HepG2 (cell line): ENCODE measurements around the gene COBLL1. TPM values are rescaled to one million over a fixed set of nuclear protein-coding genes. Genes with fewer than 3 reads are reported as not detected.

Experiments used
- DNMT3B ChIP-seq: conservative IDR thresholded peaks from 2 replicates; pipeline ENCODE4 v1.6.1; 2016; ENCODE audit warnings: missing biosample characterization, control low read depth
- FOXO1 ChIP-seq: sonication (generic); formaldehyde crosslinking; IDR thresholded peaks from 2 replicates; pipeline ENCODE4 v1.4.0; 2020; ENCODE audit warnings: missing genetic modification reagents
- GATA4 ChIP-seq: sonication (generic); IDR thresholded peaks from 2 replicates; pipeline ENCODE4 v1.6.1; 2016; ENCODE audit warnings: antibody characterized with exemption, low read depth, borderline replicate concordance
- ISL2 ChIP-seq: sonication (generic); formaldehyde crosslinking; IDR thresholded peaks from 2 replicates; pipeline ENCODE4 v1.5.0; 2020; ENCODE audit warnings: missing genetic modification reagents
- KDM1A ChIP-seq: IDR thresholded peaks from 2 replicates; pipeline ENCODE4 v1.6.1; 2016; ENCODE audit warnings: missing compliant biosample characterization
- KLF9 ChIP-seq: IDR thresholded peaks from 2 replicates; pipeline ENCODE4 v1.6.1; 2016; ENCODE audit warnings: low read depth
- MATR3 ChIP-seq: sonication (generic); formaldehyde crosslinking; IDR thresholded peaks from 2 replicates; pipeline ENCODE4 v1.4.0; 2020; ENCODE audit warnings: missing genetic modification reagents
- MBD4 ChIP-seq: IDR thresholded peaks from 2 replicates; pipeline ENCODE4 v1.6.1; 2012; ENCODE audit warnings: low read length, inconsistent platforms, borderline replicate concordance
- NFE2L2 ChIP-seq: fragments of 150-350 bp; IDR thresholded peaks from 2 replicates; pipeline ENCODE4 v1.6.1; 2014; ENCODE audit warnings: low read length
- POLR2AphosphoS5 ChIP-seq: IDR thresholded peaks from 2 replicates; pipeline ENCODE4 v1.6.1; 2012; ENCODE audit warnings: low read depth, low read length
- ZFP1 ChIP-seq: IDR thresholded peaks from 2 replicates; pipeline ENCODE4 v1.6.1; 2016
- ZMYM4 ChIP-seq: sonication (generic); formaldehyde crosslinking; IDR thresholded peaks from 2 replicates; pipeline ENCODE4 v1.8.1; 2023; ENCODE audit warnings: mild to moderate bottlenecking, missing genetic modification reagents
- ZNF431 ChIP-seq: sonication (generic); formaldehyde crosslinking; IDR thresholded peaks from 2 replicates; pipeline ENCODE4 v1.9.0; 2022; ENCODE audit warnings: missing genetic modification reagents, low read depth, mild to moderate bottlenecking, borderline replicate concordance
- polyA plus RNA-seq, 8 experiments: library from polyadenylated mRNA; depleted of rRNA in 3 of 8; stranded (reverse) in 7 of 8; unstranded in 1 of 8; fragments of >200 nt; fragmentation: Illumina TruSeq in 4 of 8; extraction: Trizol in 4 of 8; gene quantifications; 2 replicates each; pipeline versions ENCODE4 v1.2.1 to v1.2.3, GENCODE V29; 2011 to 2016; ENCODE audit warnings: low read depth in 4 of 8, missing spikeins in 1 of 8, mixed read lengths in 1 of 8; ENCODE audit not compliant: insufficient read depth in 1 of 8
- total RNA-seq, 5 experiments: library from RNA; depleted of rRNA; stranded (reverse); fragments of >200 nt; fragmentation: Illumina TruSeq; extraction: Trizol; gene quantifications; 2 replicates each; pipeline ENCODE4 v1.2.3, GENCODE V29; 2016; ENCODE audit warnings: low read depth in 1 of 5
- TF ChIP-seq, protein P1 (sequence below): sonication (generic); formaldehyde crosslinking; conservative IDR thresholded peaks from 2 replicates; pipeline ENCODE4 v1.4.0; 2020; ENCODE audit warnings: missing genetic modification reagents
- TF ChIP-seq, protein P2 (sequence below): sonication (generic); formaldehyde crosslinking; IDR thresholded peaks from 2 replicates; pipeline ENCODE4 v1.4.0; 2020; ENCODE audit warnings: missing genetic modification reagents
- TF ChIP-seq, protein P3 (sequence below), 2 experiments: IDR thresholded peaks; 2 replicates each; pipeline ENCODE4 v1.6.1; 2011 to 2012; ENCODE audit warnings: low read length in 2 of 2, borderline replicate concordance in 1 of 2, low read depth in 1 of 2, mild to moderate bottlenecking in 1 of 2, moderate library complexity in 1 of 2
- TF ChIP-seq, protein P4 (sequence below), 2 experiments: fragments of 450-650 bp in 1 of 2; sonication (generic) in 1 of 2; formaldehyde crosslinking; IDR thresholded peaks; 2 replicates each; pipeline versions ENCODE4 v1.5.0 to v1.8.0; 2020 to 2022; ENCODE audit warnings: mild to moderate bottlenecking in 1 of 2, missing genetic modification reagents in 1 of 2
- TF ChIP-seq, protein P5 (sequence below): IDR thresholded peaks from 2 replicates; pipeline ENCODE4 v1.6.1; 2016; ENCODE audit warnings: low read depth

Gene COBLL1
- total and polyA plus RNA-seq, 2 of the 13 experiments (the other 11 are each of a cell fraction or from before 2014, with no cell fraction given), result 32.6 to 86.8 TPM

DNA sequence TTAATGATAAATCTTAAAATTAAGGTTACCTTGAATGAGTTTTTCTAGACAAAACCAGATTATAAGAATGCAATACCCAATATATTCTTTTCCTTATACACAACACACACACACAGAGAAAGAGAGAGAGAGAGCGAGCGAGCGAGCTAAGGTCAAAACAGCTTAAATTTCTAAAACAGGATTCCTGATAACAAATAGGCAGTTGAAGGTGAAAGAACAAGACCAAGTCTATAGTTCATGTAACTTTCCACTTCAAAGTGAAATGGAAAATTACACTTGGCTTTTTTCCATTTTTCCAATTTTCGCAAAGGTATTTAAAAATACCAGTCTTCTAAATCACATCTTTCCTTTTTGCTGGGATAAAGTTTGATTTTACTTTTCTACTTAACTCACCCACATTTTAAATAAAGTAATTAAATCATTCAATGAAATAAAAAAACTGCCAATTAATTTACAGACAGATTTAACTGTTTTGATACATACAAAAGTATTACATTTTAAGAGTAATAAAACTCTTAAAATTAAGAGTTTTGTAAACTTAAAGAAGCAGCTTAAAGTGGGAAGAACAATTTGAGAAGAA, 98.8 kb downstream of the COBLL1 start (continued):
- TF ChIP-seq, protein P1, sequence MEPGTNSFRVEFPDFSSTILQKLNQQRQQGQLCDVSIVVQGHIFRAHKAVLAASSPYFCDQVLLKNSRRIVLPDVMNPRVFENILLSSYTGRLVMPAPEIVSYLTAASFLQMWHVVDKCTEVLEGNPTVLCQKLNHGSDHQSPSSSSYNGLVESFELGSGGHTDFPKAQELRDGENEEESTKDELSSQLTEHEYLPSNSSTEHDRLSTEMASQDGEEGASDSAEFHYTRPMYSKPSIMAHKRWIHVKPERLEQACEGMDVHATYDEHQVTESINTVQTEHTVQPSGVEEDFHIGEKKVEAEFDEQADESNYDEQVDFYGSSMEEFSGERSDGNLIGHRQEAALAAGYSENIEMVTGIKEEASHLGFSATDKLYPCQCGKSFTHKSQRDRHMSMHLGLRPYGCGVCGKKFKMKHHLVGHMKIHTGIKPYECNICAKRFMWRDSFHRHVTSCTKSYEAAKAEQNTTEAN (CRISPR knock-in tag), result peak; percentile 70
- TF ChIP-seq MBD4, result peak; percentile 4; the same call in 1 of the 2 replicates
- TF ChIP-seq, protein P2, sequence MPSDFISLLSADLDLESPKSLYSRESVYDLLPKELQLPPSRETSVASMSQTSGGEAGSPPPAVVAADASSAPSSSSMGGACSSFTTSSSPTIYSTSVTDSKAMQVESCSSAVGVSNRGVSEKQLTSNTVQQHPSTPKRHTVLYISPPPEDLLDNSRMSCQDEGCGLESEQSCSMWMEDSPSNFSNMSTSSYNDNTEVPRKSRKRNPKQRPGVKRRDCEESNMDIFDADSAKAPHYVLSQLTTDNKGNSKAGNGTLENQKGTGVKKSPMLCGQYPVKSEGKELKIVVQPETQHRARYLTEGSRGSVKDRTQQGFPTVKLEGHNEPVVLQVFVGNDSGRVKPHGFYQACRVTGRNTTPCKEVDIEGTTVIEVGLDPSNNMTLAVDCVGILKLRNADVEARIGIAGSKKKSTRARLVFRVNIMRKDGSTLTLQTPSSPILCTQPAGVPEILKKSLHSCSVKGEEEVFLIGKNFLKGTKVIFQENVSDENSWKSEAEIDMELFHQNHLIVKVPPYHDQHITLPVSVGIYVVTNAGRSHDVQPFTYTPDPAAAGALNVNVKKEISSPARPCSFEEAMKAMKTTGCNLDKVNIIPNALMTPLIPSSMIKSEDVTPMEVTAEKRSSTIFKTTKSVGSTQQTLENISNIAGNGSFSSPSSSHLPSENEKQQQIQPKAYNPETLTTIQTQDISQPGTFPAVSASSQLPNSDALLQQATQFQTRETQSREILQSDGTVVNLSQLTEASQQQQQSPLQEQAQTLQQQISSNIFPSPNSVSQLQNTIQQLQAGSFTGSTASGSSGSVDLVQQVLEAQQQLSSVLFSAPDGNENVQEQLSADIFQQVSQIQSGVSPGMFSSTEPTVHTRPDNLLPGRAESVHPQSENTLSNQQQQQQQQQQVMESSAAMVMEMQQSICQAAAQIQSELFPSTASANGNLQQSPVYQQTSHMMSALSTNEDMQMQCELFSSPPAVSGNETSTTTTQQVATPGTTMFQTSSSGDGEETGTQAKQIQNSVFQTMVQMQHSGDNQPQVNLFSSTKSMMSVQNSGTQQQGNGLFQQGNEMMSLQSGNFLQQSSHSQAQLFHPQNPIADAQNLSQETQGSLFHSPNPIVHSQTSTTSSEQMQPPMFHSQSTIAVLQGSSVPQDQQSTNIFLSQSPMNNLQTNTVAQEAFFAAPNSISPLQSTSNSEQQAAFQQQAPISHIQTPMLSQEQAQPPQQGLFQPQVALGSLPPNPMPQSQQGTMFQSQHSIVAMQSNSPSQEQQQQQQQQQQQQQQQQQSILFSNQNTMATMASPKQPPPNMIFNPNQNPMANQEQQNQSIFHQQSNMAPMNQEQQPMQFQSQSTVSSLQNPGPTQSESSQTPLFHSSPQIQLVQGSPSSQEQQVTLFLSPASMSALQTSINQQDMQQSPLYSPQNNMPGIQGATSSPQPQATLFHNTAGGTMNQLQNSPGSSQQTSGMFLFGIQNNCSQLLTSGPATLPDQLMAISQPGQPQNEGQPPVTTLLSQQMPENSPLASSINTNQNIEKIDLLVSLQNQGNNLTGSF (CRISPR knock-in tag), result no peak
- no peak for TF ChIP-seq DNMT3B
- TF ChIP-seq, protein P3, sequence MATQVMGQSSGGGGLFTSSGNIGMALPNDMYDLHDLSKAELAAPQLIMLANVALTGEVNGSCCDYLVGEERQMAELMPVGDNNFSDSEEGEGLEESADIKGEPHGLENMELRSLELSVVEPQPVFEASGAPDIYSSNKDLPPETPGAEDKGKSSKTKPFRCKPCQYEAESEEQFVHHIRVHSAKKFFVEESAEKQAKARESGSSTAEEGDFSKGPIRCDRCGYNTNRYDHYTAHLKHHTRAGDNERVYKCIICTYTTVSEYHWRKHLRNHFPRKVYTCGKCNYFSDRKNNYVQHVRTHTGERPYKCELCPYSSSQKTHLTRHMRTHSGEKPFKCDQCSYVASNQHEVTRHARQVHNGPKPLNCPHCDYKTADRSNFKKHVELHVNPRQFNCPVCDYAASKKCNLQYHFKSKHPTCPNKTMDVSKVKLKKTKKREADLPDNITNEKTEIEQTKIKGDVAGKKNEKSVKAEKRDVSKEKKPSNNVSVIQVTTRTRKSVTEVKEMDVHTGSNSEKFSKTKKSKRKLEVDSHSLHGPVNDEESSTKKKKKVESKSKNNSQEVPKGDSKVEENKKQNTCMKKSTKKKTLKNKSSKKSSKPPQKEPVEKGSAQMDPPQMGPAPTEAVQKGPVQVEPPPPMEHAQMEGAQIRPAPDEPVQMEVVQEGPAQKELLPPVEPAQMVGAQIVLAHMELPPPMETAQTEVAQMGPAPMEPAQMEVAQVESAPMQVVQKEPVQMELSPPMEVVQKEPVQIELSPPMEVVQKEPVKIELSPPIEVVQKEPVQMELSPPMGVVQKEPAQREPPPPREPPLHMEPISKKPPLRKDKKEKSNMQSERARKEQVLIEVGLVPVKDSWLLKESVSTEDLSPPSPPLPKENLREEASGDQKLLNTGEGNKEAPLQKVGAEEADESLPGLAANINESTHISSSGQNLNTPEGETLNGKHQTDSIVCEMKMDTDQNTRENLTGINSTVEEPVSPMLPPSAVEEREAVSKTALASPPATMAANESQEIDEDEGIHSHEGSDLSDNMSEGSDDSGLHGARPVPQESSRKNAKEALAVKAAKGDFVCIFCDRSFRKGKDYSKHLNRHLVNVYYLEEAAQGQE (IDR thresholded peaks at IDR 0.05; ENCODE audit: borderline replicate concordance in 1 of 2, low read depth in 1 of 2, low read length in 2 of 2), result peak in 1 of 2 experiments; percentile 47; a peak in 1 of 4 replicates
- TF ChIP-seq, protein P4, sequence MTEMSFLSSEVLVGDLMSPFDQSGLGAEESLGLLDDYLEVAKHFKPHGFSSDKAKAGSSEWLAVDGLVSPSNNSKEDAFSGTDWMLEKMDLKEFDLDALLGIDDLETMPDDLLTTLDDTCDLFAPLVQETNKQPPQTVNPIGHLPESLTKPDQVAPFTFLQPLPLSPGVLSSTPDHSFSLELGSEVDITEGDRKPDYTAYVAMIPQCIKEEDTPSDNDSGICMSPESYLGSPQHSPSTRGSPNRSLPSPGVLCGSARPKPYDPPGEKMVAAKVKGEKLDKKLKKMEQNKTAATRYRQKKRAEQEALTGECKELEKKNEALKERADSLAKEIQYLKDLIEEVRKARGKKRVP (CRISPR knock-in tag; IDR thresholded peaks at IDR 0.05), result peak in 1 of 2 experiments; percentile 69; a peak in 1 of 4 replicates
- TF ChIP-seq KLF9 (CRISPR knock-in tag), result peak; percentile 76; the same call in 1 of the 2 replicates
- no peak for TF ChIP-seq NFE2L2
- peak; percentile 93 for TF ChIP-seq FOXO1 (CRISPR knock-in tag)
- no peak for TF ChIP-seq ZNF431 (CRISPR knock-in tag)
- TF ChIP-seq GATA4, result peak; percentile 93
- TF ChIP-seq, protein P5, sequence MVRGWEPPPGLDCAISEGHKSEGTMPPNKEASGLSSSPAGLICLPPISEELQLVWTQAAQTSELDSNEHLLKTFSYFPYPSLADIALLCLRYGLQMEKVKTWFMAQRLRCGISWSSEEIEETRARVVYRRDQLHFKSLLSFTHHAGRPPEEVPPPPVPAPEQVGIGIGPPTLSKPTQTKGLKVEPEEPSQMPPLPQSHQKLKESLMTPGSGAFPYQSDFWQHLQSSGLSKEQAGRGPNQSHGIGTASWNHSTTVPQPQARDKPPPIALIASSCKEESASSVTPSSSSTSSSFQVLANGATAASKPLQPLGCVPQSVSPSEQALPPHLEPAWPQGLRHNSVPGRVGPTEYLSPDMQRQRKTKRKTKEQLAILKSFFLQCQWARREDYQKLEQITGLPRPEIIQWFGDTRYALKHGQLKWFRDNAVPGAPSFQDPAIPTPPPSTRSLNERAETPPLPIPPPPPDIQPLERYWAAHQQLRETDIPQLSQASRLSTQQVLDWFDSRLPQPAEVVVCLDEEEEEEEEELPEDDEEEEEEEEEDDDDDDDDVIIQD (CRISPR knock-in tag), result peak; percentile 97
- no peak for TF ChIP-seq KDM1A (CRISPR knock-in tag)
- peak; percentile 58; the same call in 1 of the 2 replicates for TF ChIP-seq ZMYM4 (CRISPR knock-in tag)
- peak; percentile 85; the same call in 1 of the 2 replicates for TF ChIP-seq ZFP1 (CRISPR knock-in tag)
- TF ChIP-seq POLR2AphosphoS5, result 0 out of 2 replicates have a peak, but pooled peaks have one; percentile 30
- TF ChIP-seq ISL2 (CRISPR knock-in tag), result peak; percentile 95
- no peak for TF ChIP-seq MATR3 (CRISPR knock-in tag)
